GM12878 (cell line): Measurements from ENCODE around the gene GPC6. TPM values are rescaled to one million over a fixed set of nuclear protein-coding genes. Genes with fewer than 3 reads are reported as not detected.

Experiments used
- ATAC-seq: fragments of 200-7000 bp; cut with Tn5 transposase; 3 replicates; pipeline ENCODE4 v1.9.1; 2020; ENCODE audit warnings: mild to moderate bottlenecking, moderate library complexity
- BruUV-seq: library from RNA; stranded (reverse); fragments of 400-500 nt; replicated peaks from 2 replicates; lab custom pipeline; 2021; lab: Mats Ljungman, UMichigan
- CTCF ChIA-PET: fragments of 300-600 bp; sonication (Branson Sonifier 250); formaldehyde crosslinking; extraction: SDS; loops from one replicate; lab custom pipeline; 2021; ENCODE audit warnings: inconsistent platforms; lab: Yijun Ruan, JAX
- POLR2A ChIA-PET: fragments of 350-600 bp; formaldehyde crosslinking; extraction: SDS; loops from one replicate; lab custom pipeline; 2021; ENCODE audit warnings: inconsistent platforms; lab: Charles Lee
- RAD21 ChIA-PET: fragments of 300-600 bp; sonication (Branson Sonifier 250); formaldehyde crosslinking; loops from one replicate; lab custom pipeline; 2023; ENCODE audit warnings: antibody characterized with exemption; ENCODE audit not compliant: unreplicated experiment; lab: Charles Lee
- SMC1A ChIA-PET: fragments of 300-600 bp; sonication (Branson Sonifier 250); formaldehyde crosslinking; loops from one replicate; lab custom pipeline; 2023; ENCODE audit not compliant: unreplicated experiment, uncharacterized antibody; lab: Charles Lee
- DNase-seq: peaks from one replicate; pipeline ENCODE4 v3.0.0-alpha.2; 2011; ENCODE audit warnings: low read depth, low spot score
- FAIRE-seq: peaks from 3 replicates; lab custom pipeline; 2011; peaks lifted over from hg19 to GRCh38; lab: Jason Lieb, UNC
- H2AFZ ChIP-seq: 2 replicates; pipeline ENCODE4 v1.6.0; 2011; ENCODE audit warnings: low read depth, low read length, control low read depth; ENCODE audit not compliant: control insufficient read depth
- H3K27ac ChIP-seq: 2 replicates; pipeline ENCODE4 v1.5.1; 2011; ENCODE audit warnings: control low read depth; ENCODE audit not compliant: control insufficient read depth, insufficient read depth
- H3K27me3 ChIP-seq, 2 experiments: replicated peaks in 1 of 2; 2 replicates each; pipeline versions ENCODE4 v1.6.0 to v1.6.1; 2011; ENCODE audit warnings: low read length in 1 of 2; ENCODE audit not compliant: control insufficient read depth in 2 of 2, insufficient read depth in 2 of 2
- H3K36me3 ChIP-seq, 2 experiments: 2 replicates each; pipeline ENCODE4 v1.5.1; 2011; ENCODE audit warnings: low read length in 1 of 2; ENCODE audit not compliant: control insufficient read depth in 2 of 2, insufficient read depth in 2 of 2
- H3K4me1 ChIP-seq: 2 replicates; pipeline ENCODE4 v1.6.1; 2011; ENCODE audit warnings: mild to moderate bottlenecking, low read length, moderate library complexity, mixed read lengths; ENCODE audit not compliant: control insufficient read depth, insufficient read depth
- H3K4me2 ChIP-seq: 2 replicates; pipeline ENCODE4 v1.6.0; 2011; ENCODE audit warnings: control low read depth; ENCODE audit not compliant: control insufficient read depth, insufficient read depth
- H3K4me3 ChIP-seq: fragments of 200-600 bp; sonication (generic); 2 replicates; pipeline ENCODE4 v1.5.1; 2016
- H3K79me2 ChIP-seq: 2 replicates; pipeline ENCODE4 v1.6.0; 2011; ENCODE audit warnings: low read length; ENCODE audit not compliant: control insufficient read depth, insufficient read depth
- H3K9ac ChIP-seq: 2 replicates; pipeline ENCODE4 v1.8.0; 2011; ENCODE audit warnings: low read length, control low read depth, mixed read lengths; ENCODE audit not compliant: control insufficient read depth, insufficient read depth
- H3K9me3 ChIP-seq: replicated peaks from 3 replicates; pipeline ENCODE4 v1.5.1; 2011; ENCODE audit warnings: mild to moderate bottlenecking, low read length; ENCODE audit not compliant: control insufficient read depth, insufficient read depth
- H4K20me1 ChIP-seq: 2 replicates; pipeline ENCODE4 v1.6.0; 2011; ENCODE audit not compliant: control insufficient read depth, insufficient read depth
- EGR1 ChIP-seq, 2 experiments: IDR thresholded peaks; 1 replicate in 1 of 2; 2 replicates in 1 of 2; pipeline ENCODE4 v1.6.1; 2011 to 2012; ENCODE audit warnings: low read depth in 2 of 2, low read length in 2 of 2, borderline replicate concordance in 1 of 2, mild to moderate bottlenecking in 1 of 2, moderate library complexity in 1 of 2
- GABPA ChIP-seq: IDR thresholded peaks from 2 replicates; pipeline ENCODE4 v1.6.1; 2014; ENCODE audit warnings: antibody characterized with exemption, low read depth, mild to moderate bottlenecking, inconsistent platforms
- MYB ChIP-seq: fragments of 150-350 bp; IDR thresholded peaks from 2 replicates; pipeline ENCODE4 v1.6.1; 2014; ENCODE audit warnings: mild to moderate bottlenecking, low read depth, low read length, borderline replicate concordance
- NFIC ChIP-seq: IDR thresholded peaks from 2 replicates; pipeline ENCODE4 v1.6.1; 2012; ENCODE audit warnings: low read depth, mild to moderate bottlenecking, inconsistent platforms, low read length, moderate library complexity
- NFYB ChIP-seq: IDR thresholded peaks from 2 replicates; pipeline ENCODE4 v1.6.1; 2011; ENCODE audit warnings: low read depth, mild to moderate bottlenecking, low read length, improper control_type of control experiment, moderate library complexity; ENCODE audit not compliant: insufficient read depth
- RAD21 ChIP-seq: IDR thresholded peaks from 2 replicates; pipeline ENCODE4 v1.6.1; 2011; ENCODE audit warnings: mild to moderate bottlenecking, low read depth, low read length, moderate library complexity; ENCODE audit not compliant: insufficient read depth
- SMAD5 ChIP-seq: IDR thresholded peaks from 2 replicates; pipeline ENCODE4 v1.6.1; 2016; ENCODE audit warnings: antibody characterized with exemption, low read depth
- SMC3 ChIP-seq: IDR thresholded peaks from 2 replicates; pipeline ENCODE4 v1.6.1; 2011; ENCODE audit warnings: low read length, improper control_type of control experiment, borderline replicate concordance
- STAT1 ChIP-seq: fragments of 450-650 bp; conservative IDR thresholded peaks from 2 replicates; pipeline ENCODE4 v1.6.1; 2014; ENCODE audit warnings: antibody characterized with exemption, mild to moderate bottlenecking
- SUZ12 ChIP-seq: fragments of 200-600 bp; sonication (generic); IDR thresholded peaks from one replicate; pipeline ENCODE4 v1.6.1; 2018; ENCODE audit warnings: antibody characterized with exemption, mild to moderate bottlenecking; ENCODE audit not compliant: unreplicated experiment
- TAF1 ChIP-seq: IDR thresholded peaks from 2 replicates; pipeline ENCODE4 v1.6.1; 2011; ENCODE audit warnings: mild to moderate bottlenecking, low read depth, low read length, borderline replicate concordance
- TARDBP ChIP-seq: IDR thresholded peaks from 2 replicates; pipeline ENCODE4 v1.6.1; 2016; ENCODE audit warnings: borderline replicate concordance
- TBL1XR1 ChIP-seq: IDR thresholded peaks from 2 replicates; pipeline ENCODE4 v1.6.1; 2012; ENCODE audit warnings: low read depth, low read length, improper control_type of control experiment
- TCF3 ChIP-seq: IDR thresholded peaks from 2 replicates; pipeline ENCODE4 v1.6.1; 2012; ENCODE audit warnings: low read depth, mild to moderate bottlenecking, low read length, borderline replicate concordance; ENCODE audit not compliant: insufficient read depth
- TCF7 ChIP-seq: IDR thresholded peaks from 2 replicates; pipeline ENCODE4 v1.6.1; 2014; ENCODE audit warnings: antibody characterized with exemption, borderline replicate concordance
- USF1 ChIP-seq: IDR thresholded peaks from 2 replicates; pipeline ENCODE4 v1.6.1; 2011; ENCODE audit warnings: borderline replicate concordance, low read depth, mild to moderate bottlenecking, moderate library complexity, mixed read lengths, low read length; ENCODE audit not compliant: insufficient read depth; ENCODE audit errors: extremely low read length
- ZNF217 ChIP-seq: fragments of 450-650 bp; IDR thresholded peaks from 2 replicates; pipeline ENCODE4 v1.6.1; 2017; ENCODE audit warnings: antibody characterized with exemption, mild to moderate bottlenecking
- ZZZ3 ChIP-seq: IDR thresholded peaks from 2 replicates; pipeline ENCODE4 v1.6.1; 2011; ENCODE audit warnings: low read depth; ENCODE audit not compliant: control insufficient read depth, insufficient read length
- WGBS: methylation state at CpG from one replicate; pipeline ENCODE4 v1.1.6; 2016; ENCODE audit warnings: low lambda C conversion rate; ENCODE audit not compliant: insufficient replicate concordance, insufficient coverage; ENCODE audit errors: missing lambda C conversion rate; 5-methylcytosine and 5-hydroxymethylcytosine counted together
- in situ Hi-C: fragments of 300-500 bp; cut with MboI; formaldehyde crosslinking; loops from 9 replicates; pipeline ENCODE4 v1.14.3; 2018; ENCODE audit warnings: mixed read lengths
- intact Hi-C: fragments of 100-400 bp; cut with micrococcal nuclease; formaldehyde crosslinking; loops from one replicate; pipeline ENCODE4 v1.14.2; 2022; ENCODE audit not compliant: unreplicated experiment
- polyA plus RNA-seq, 11 experiments: library from polyadenylated mRNA; depleted of rRNA in 4 of 11; unstranded in 6 of 11; stranded (reverse) in 5 of 11; fragments of >200 nt; fragmentation: Nextera tagmentation in 4 of 11; fragmentation: Illumina TruSeq in 1 of 11; extraction: Ambion mirVana in 4 of 11; extraction: Trizol in 1 of 11; gene quantifications; 1 replicate in 1 of 11; 2 replicates in 10 of 11; pipeline versions ENCODE4 v1.2.1 to v1.2.3, GENCODE V29; 2011 to 2016; ENCODE audit warnings: inconsistent platforms in 2 of 11, missing spikeins in 2 of 11, low read depth in 1 of 11
- total RNA-seq, 4 experiments: library from RNA; depleted of rRNA in 3 of 4; stranded (reverse); fragments of >200 nt in 3 of 4; fragmentation: Illumina TruSeq in 1 of 4; extraction: Trizol in 1 of 4; gene quantifications; 2 replicates each; pipeline versions ENCODE4 v1.2.1 to v1.2.3, GENCODE V29; 2013 to 2021

The GPC6 gene
- total and polyA plus RNA-seq, 10 of the 15 experiments (the other 5 are each of a cell fraction or from before 2014, with no cell fraction given): 0.03 to 0.04 (median 0.03) TPM; not detected in 7

GRCh38 chr13:93947651-93948050 lies 721.0 kb downstream of the GPC6 start:
- BruUV-seq: no TSS peak
- POLR2A ChIA-PET: no interaction called here
- H3K27ac ChIP-seq: no peak overlapping the region
- intact Hi-C loops (no loop called here), in situ Hi-C loops (no loop called here)
- no peak for ATAC-seq
- H4K20me1 ChIP-seq: no peaks in the 10 kb centered on the region
- no peak for TF ChIP-seq NFYB
- TF ChIP-seq SMC3: no peak
- TF ChIP-seq ZNF217: no peak
- no peak for TF ChIP-seq EGR1 (IDR thresholded peaks at IDR 0.05; ENCODE audit: borderline replicate concordance in 1 of 2, low read depth in 2 of 2, low read length in 2 of 2)
- no peak for TF ChIP-seq MYB
- TF ChIP-seq TARDBP: no peak
- TF ChIP-seq STAT1: no peak
- no peak for TF ChIP-seq ZZZ3
- TF ChIP-seq NFIC: no peak
- no peak for TF ChIP-seq GABPA
- TF ChIP-seq TBL1XR1: no peak
- TF ChIP-seq RAD21: no peak
- no peak for TF ChIP-seq TCF3
- TF ChIP-seq USF1: no peak
- no peak for TF ChIP-seq TCF7
- TF ChIP-seq SMAD5: no peak
- TF ChIP-seq TAF1: no peak
- no peak for TF ChIP-seq SUZ12
- no peak for DNase-seq
- SMC1A ChIA-PET: no interaction called here
- no peaks in the 10 kb centered on the region for H3K79me2 ChIP-seq
- H3K27me3 ChIP-seq: no peaks in the 10 kb centered on the region
- no peak overlapping the region for H2AFZ ChIP-seq
- RAD21 ChIA-PET: no interaction called here
- CTCF ChIA-PET: no interaction called here
- H3K4me1 ChIP-seq: no peaks in the 10 kb centered on the region
- H3K36me3 ChIP-seq: no peaks in the 10 kb centered on the region
- FAIRE-seq: no peak
- no peak overlapping the region for H3K4me3 ChIP-seq
- 30% methylated on average over 5 of the region's 5 CpGs for WGBS
- no peaks in the 10 kb centered on the region for H3K9me3 ChIP-seq
- no peak overlapping the region for H3K9ac ChIP-seq
- no peak overlapping the region for H3K4me2 ChIP-seq
